ENCODE results near the gene VAT1L. TPM values are rescaled to one million over a fixed set of nuclear protein-coding genes. Genes with fewer than 3 reads are reported as not detected.
A peak's percentile ranks its signal among the peaks of the same experiment; 100 is the strongest.
"Not testable (repeated sequence)": the region's sequence is repeated elsewhere in the genome, so short reads cannot be mapped to it uniquely, and the experiment has no call there.

The VAT1L gene
- total RNA-seq, 2 experiments from 2014 or later: not detected

GRCh38 chr16:77985111-77985510, 196.7 kb downstream of the VAT1L start:
- H3K4me3 Mint-ChIP-seq: no peak overlapping the region
- no peak overlapping the region for H3K27ac Mint-ChIP-seq
- H3K36me3 Mint-ChIP-seq: no peaks in the 10 kb centered on the region
- POLR2A ChIA-PET: no interaction called here
- ATAC-seq (ENCODE audit: low read depth) (no peak), DNase-seq (no peak)
- H3K4me1 Mint-ChIP-seq: no peaks in the 10 kb centered on the region
- no peaks in the 10 kb centered on the region for H3K9me3 Mint-ChIP-seq
- H3K27me3 Mint-ChIP-seq: peaks cover 6% of the 10 kb centered on the region

GRCh38 chr16:77986011-77986740, 197.8 kb downstream of the VAT1L start:
- ATAC-seq (ENCODE audit: low read depth): no peak
- DNase-seq: no peak
- Mint-ChIP-seq H3K27ac (no peak overlapping the region), H3K9me3 (no peaks in the 10 kb centered on the region), H3K36me3 (no peaks in the 10 kb centered on the region), H3K4me1 (no peaks in the 10 kb centered on the region), H3K4me3 (no peak overlapping the region), H3K27me3 (peaks cover 6% of the 10 kb centered on the region)
- POLR2A ChIA-PET: no interaction called here

- no peak for ATAC-seq (ENCODE audit: low read depth)
- POLR2A ChIA-PET: no interaction called here
- Mint-ChIP-seq H3K27ac (no peak overlapping the region), H3K4me1 (peaks cover 2% of the 10 kb centered on the region), H3K9me3 (no peaks in the 10 kb centered on the region), H3K4me3 (no peak overlapping the region), H3K36me3 (no peaks in the 10 kb centered on the region), H3K27me3 (peaks cover 8% of the 10 kb centered on the region)
- DNase-seq: no peak
Measured at GRCh38 chr16:77987810-77988209, 199.4 kb downstream of the VAT1L start.

GRCh38 chr16:77989846-77990245, 201.5 kb downstream of the VAT1L start:
- no peak for DNase-seq
- H3K27ac Mint-ChIP-seq: no peak overlapping the region
- POLR2A ChIA-PET: no interaction called here
- H3K9me3 Mint-ChIP-seq: peaks cover 2% of the 10 kb centered on the region
- no peak for ATAC-seq (ENCODE audit: low read depth)
- H3K27me3 Mint-ChIP-seq: peaks cover 8% of the 10 kb centered on the region
- H3K4me1 Mint-ChIP-seq: peaks cover 2% of the 10 kb centered on the region
- no peak overlapping the region for H3K4me3 Mint-ChIP-seq
- H3K36me3 Mint-ChIP-seq: no peaks in the 10 kb centered on the region

- no peak overlapping the region for H3K27ac Mint-ChIP-seq
- H3K4me3 Mint-ChIP-seq: no peak overlapping the region
- no peaks in the 10 kb centered on the region for H3K36me3 Mint-ChIP-seq
- POLR2A ChIA-PET: no interaction called here
- peaks cover 8% of the 10 kb centered on the region for H3K27me3 Mint-ChIP-seq
- DNase-seq: no peak
- ATAC-seq (ENCODE audit: low read depth): no peak
- peaks cover 13% of the 10 kb centered on the region for H3K9me3 Mint-ChIP-seq
- H3K4me1 Mint-ChIP-seq: peaks cover 2% of the 10 kb centered on the region
Measured at GRCh38 chr16:77991701-77992100, 203.3 kb downstream of the VAT1L start.

- POLR2A ChIA-PET: not testable (repeated sequence)
- H3K9me3 Mint-ChIP-seq: peaks cover 13% of the 10 kb centered on the region
Measured at GRCh38 chr16:77992381-77992780, 204.0 kb downstream of the VAT1L start.

GRCh38 chr16:77993111-77993985, 205.0 kb downstream of the VAT1L start:
- Mint-ChIP-seq H3K36me3 (no peaks in the 10 kb centered on the region), H3K4me1 (peaks cover 2% of the 10 kb centered on the region), H3K27ac (no peak overlapping the region), H3K27me3 (peaks cover 5% of the 10 kb centered on the region), H3K9me3 (peaks cover 13% of the 10 kb centered on the region), H3K4me3 (no peak overlapping the region)
- POLR2A ChIA-PET: no interaction called here
- no peak for DNase-seq
- no peak for ATAC-seq (ENCODE audit: low read depth)

More at GRCh38 chr16:77992381-77992780, 204.0 kb downstream of the VAT1L start:
- DNase-seq; H3K4me1 Mint-ChIP-seq; H3K36me3 Mint-ChIP-seq; H3K4me3 Mint-ChIP-seq; H3K27ac Mint-ChIP-seq; H3K27me3 Mint-ChIP-seq; ATAC-seq (ENCODE audit: low read depth): not testable (repeated sequence)

- no peak overlapping the region for H3K4me3 Mint-ChIP-seq
- no peak for ATAC-seq (ENCODE audit: low read depth)
- peaks cover 13% of the 10 kb centered on the region for H3K9me3 Mint-ChIP-seq
- no peak for DNase-seq
- H3K27ac Mint-ChIP-seq: no peak overlapping the region
- no peaks in the 10 kb centered on the region for H3K36me3 Mint-ChIP-seq
- H3K4me1 Mint-ChIP-seq: peaks cover 2% of the 10 kb centered on the region
- POLR2A ChIA-PET: interaction anchor here (0.7 kb wide), 1 partner anchor 44 kb away, joined by 4 read pairs; no protein-coding TSS in a partner anchor
- H3K27me3 Mint-ChIP-seq: peaks cover 3% of the 10 kb centered on the region
Measured at GRCh38 chr16:77995843-77996455, 207.6 kb downstream of the VAT1L start.

- Mint-ChIP-seq H3K36me3 (no peaks in the 10 kb centered on the region), H3K4me3 (no peak overlapping the region), H3K4me1 (no peaks in the 10 kb centered on the region), H3K27me3 (no peaks in the 10 kb centered on the region), H3K27ac (no peak overlapping the region), H3K9me3 (peaks cover 13% of the 10 kb centered on the region)
- DNase-seq (no peak), ATAC-seq (ENCODE audit: low read depth) (no peak)
- POLR2A ChIA-PET: no interaction called here
Measured at GRCh38 chr16:77998350-77999023, 210.1 kb downstream of the VAT1L start.

- POLR2A ChIA-PET: no interaction called here
- no peak for DNase-seq
- Mint-ChIP-seq H3K27ac (no peak overlapping the region), H3K9me3 (no peaks in the 10 kb centered on the region), H3K4me1 (no peaks in the 10 kb centered on the region), H3K36me3 (no peaks in the 10 kb centered on the region), H3K27me3 (no peaks in the 10 kb centered on the region), H3K4me3 (no peak overlapping the region)
- no peak for ATAC-seq (ENCODE audit: low read depth)
Measured at GRCh38 chr16:78001451-78002025, 213.2 kb downstream of the VAT1L start.

- no peaks in the 10 kb centered on the region for H3K36me3 Mint-ChIP-seq
- H3K27ac Mint-ChIP-seq: no peak overlapping the region
- POLR2A ChIA-PET: no interaction called here
- no peaks in the 10 kb centered on the region for H3K9me3 Mint-ChIP-seq
- no peaks in the 10 kb centered on the region for H3K4me1 Mint-ChIP-seq
- DNase-seq: peak; percentile 62
- ATAC-seq (ENCODE audit: low read depth): peak; percentile 87
- no peaks in the 10 kb centered on the region for H3K27me3 Mint-ChIP-seq
- H3K4me3 Mint-ChIP-seq: no peak overlapping the region
Measured at GRCh38 chr16:78002915-78003538, 214.7 kb downstream of the VAT1L start.

- Mint-ChIP-seq H3K4me3 (no peak overlapping the region), H3K27ac (no peak overlapping the region), H3K27me3 (no peaks in the 10 kb centered on the region), H3K36me3 (no peaks in the 10 kb centered on the region), H3K4me1 (no peaks in the 10 kb centered on the region), H3K9me3 (no peaks in the 10 kb centered on the region)
- POLR2A ChIA-PET: no interaction called here
- no peak for ATAC-seq (ENCODE audit: low read depth)
- DNase-seq: no peak
Measured at GRCh38 chr16:78004517-78004916, 216.2 kb downstream of the VAT1L start.

- H3K4me1 Mint-ChIP-seq: no peaks in the 10 kb centered on the region
- DNase-seq (no peak), ATAC-seq (ENCODE audit: low read depth) (no peak)
- no peaks in the 10 kb centered on the region for H3K36me3 Mint-ChIP-seq
- POLR2A ChIA-PET: no interaction called here
- H3K27me3 Mint-ChIP-seq: peaks cover 4% of the 10 kb centered on the region
- H3K27ac Mint-ChIP-seq: no peak overlapping the region
- H3K4me3 Mint-ChIP-seq: no peak overlapping the region
- H3K9me3 Mint-ChIP-seq: no peaks in the 10 kb centered on the region
Measured at GRCh38 chr16:78005881-78006280, 217.5 kb downstream of the VAT1L start.
